ENCODE measurements around the gene EEF1AKMT3.
A peak's percentile ranks its signal among the peaks of the same experiment; 100 is the strongest.

EEF1AKMT3 gene

DNA sequence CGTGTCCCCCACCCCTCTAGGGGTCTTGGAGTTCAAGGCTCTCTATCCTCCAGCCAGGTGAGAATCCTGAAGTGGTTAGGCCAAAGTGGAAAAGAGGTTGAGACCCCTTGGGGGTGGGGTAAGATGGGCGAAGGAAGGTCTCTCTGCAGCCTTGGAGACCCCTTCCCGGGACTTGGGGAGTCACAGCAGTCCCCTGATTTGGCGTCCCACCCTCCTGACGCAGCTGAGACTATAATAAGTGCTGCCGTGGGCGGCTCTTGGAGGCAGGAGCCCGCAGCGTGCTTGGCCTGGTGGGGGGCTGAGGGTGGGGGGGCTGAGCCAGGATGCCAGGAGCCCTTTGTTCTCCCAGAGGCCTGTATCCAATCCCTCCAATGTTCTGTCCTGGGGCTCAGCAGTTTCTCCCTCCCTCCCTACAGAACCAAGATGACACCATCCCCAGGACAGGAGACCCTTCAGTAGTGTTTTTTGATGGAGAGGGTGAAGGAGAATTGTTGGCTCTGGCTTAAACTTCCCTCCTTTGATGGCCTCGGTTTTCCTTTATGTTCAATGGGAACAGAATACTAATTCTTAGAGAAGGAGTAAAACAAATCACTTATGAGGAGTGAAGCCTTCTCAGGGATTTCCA lies 32.4 kb upstream of the EEF1AKMT3 start:
- CTCF ChIA-PET, result interaction anchor here (1.0 to 3.1 kb wide), 6 partner anchors 11 to 46 kb away, joined by 3 to 10 read pairs (median 4); partner anchors contain the start of gene OS9
- H3K9me3 ChIP-seq (ENCODE audit: control extremely low read depth in 1 of 5, control insufficient read depth in 4 of 5, insufficient read depth in 2 of 5, low read depth in 1 of 5, low read length in 4 of 5), result no peaks in the 10 kb centered on the region
- POLR2A ChIA-PET, result interaction anchor here (1.6 kb wide), 1 partner anchor 9 kb away, joined by 7 read pairs; no protein-coding TSS in a partner anchor
- peaks cover 18 to 49% (median 43%) of the 10 kb centered on the region in 4 experiments for H3K4me1 ChIP-seq (ENCODE audit: control extremely low read depth in 1 of 4, control insufficient read depth in 4 of 4, insufficient read depth in 4 of 4, low read length in 3 of 4)
- peaks cover 0 to 35% (median 15%) of the 10 kb centered on the region in 4 experiments for H3K36me3 ChIP-seq (ENCODE audit: control insufficient read depth in 4 of 4, insufficient read depth in 4 of 4, low read length in 3 of 4)
- DNase-seq, result no peak
- peak overlapping the region; percentile 78 to 85 for H3K27ac ChIP-seq (ENCODE audit: insufficient read depth in 1 of 2, low read depth in 1 of 2, low read length in 2 of 2, poor library complexity in 1 of 2, severe bottlenecking in 2 of 2)
- no peaks in the 10 kb centered on the region for H3K27me3 ChIP-seq (replicated peaks in 2 of 5; ENCODE audit: control insufficient read depth in 4 of 5, insufficient read depth in 5 of 5, low read length in 4 of 5)
- WGBS (ENCODE audit: insufficient coverage), result 83% methylated on average over 2 of the region's 10 CpGs
- peak overlapping the region in 3 of 7 experiments; percentile 80 to 87 (median 83) for H3K4me3 ChIP-seq (ENCODE audit: control insufficient read depth in 1 of 7, extremely low read depth in 1 of 7, insufficient read depth in 4 of 7, low read depth in 2 of 7, low read length in 6 of 7)

DNA sequence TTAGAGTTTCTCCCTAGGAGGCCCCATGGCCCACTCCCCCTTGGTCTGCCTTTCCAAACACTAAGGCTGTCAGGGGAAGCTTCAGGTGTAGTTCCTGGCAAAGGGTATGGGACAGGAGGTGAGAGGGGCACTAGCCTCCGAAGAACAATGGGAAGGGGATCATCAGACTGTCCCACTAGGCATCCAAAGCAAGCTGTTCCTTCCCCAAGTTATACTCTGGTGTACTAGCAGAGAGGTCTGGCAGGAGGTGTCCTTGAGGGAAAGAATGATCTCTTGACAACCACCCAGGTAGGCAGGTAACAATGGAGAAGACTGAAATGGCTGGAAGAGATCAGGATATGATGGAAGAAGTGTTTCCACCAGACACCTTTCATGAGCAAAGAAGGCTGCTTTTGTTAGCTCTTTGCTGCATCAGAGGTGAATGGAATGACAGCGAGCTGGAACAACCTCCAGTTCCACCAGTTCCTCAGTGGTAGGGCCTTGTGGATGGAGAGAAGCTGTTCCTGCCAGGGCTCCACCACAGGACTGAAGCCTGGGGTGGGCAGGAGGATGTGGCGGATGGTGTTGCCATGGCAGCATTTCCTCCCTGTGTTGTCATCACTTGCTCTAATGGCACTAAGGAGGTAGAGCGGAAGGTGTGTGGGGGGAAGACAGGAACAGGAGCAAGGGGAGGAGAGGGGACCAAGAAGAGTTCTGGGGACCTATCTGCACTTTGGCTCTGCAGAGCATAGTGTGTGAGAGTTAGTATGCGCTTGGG lies 31.6 kb upstream of the EEF1AKMT3 start:
- ChIA-PET CTCF (interaction anchor here (0.8 to 2.6 kb wide), 13 partner anchors 8 to 158 kb away, joined by 3 to 11 read pairs (median 4); partner anchors contain the start of genes CYP27B1 and OS9), POLR2A (interaction anchor here (0.5 to 1.6 kb wide), 3 partner anchors 10 to 44 kb away, joined by 3 to 7 read pairs (median 4); no protein-coding TSS in a partner anchor)
- Histone ChIP-seq H3K4me1 (ENCODE audit: control extremely low read depth in 1 of 4, control insufficient read depth in 4 of 4, insufficient read depth in 4 of 4, low read length in 3 of 4) (peaks cover 18 to 57% (median 51%) of the 10 kb centered on the region in 4 experiments), H3K27me3 (replicated peaks in 2 of 5; ENCODE audit: control insufficient read depth in 4 of 5, insufficient read depth in 5 of 5, low read length in 4 of 5) (no peaks in the 10 kb centered on the region), H3K9me3 (ENCODE audit: control extremely low read depth in 1 of 5, control insufficient read depth in 4 of 5, insufficient read depth in 2 of 5, low read depth in 1 of 5, low read length in 4 of 5) (no peaks in the 10 kb centered on the region), H3K36me3 (ENCODE audit: control insufficient read depth in 4 of 4, insufficient read depth in 4 of 4, low read length in 3 of 4) (peaks cover 0 to 28% (median 10%) of the 10 kb centered on the region in 4 experiments), H3K4me3 (ENCODE audit: control insufficient read depth in 1 of 7, extremely low read depth in 1 of 7, insufficient read depth in 4 of 7, low read depth in 2 of 7, low read length in 6 of 7) (peak overlapping the region in 6 of 7 experiments; percentile 66 to 87 (median 76)), H3K27ac (ENCODE audit: insufficient read depth in 1 of 2, low read depth in 1 of 2, low read length in 2 of 2, poor library complexity in 1 of 2, severe bottlenecking in 2 of 2) (peak overlapping the region; percentile 78 to 85)
- peak; percentile 92 to 96 (median 96) for DNase-seq
- WGBS (ENCODE audit: insufficient coverage), result 20% methylated on average over 5 of the region's 5 CpGs

DNA sequence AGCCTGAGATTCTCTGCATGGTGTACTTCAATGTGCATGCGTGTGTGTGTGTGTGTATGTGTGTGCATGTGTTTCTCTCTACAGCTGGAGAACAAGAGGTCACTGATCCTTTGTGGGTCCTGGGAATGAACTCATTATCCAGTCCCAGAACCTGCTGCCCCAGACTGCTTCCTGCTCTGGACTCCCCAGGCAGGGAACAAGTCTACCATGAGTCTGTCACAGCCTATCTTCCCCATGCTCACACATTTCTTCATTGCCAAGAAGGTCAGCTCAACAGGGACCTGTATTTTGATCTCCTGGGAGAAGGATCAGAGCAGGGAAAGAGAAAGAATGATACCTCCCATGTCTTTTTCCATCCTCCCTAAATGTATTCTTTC lies 31.0 kb upstream of the EEF1AKMT3 start:
- WGBS (ENCODE audit: insufficient coverage), result no CpG with 5 or more reads among the region's 1 CpG
- DNase-seq, result no peak
- no peaks in the 10 kb centered on the region for H3K9me3 ChIP-seq (ENCODE audit: control extremely low read depth in 1 of 5, control insufficient read depth in 4 of 5, insufficient read depth in 2 of 5, low read depth in 1 of 5, low read length in 4 of 5)
- CTCF ChIA-PET, result interaction anchor here (0.8 to 2.6 kb wide), 15 partner anchors 9 to 159 kb away, joined by 3 to 11 read pairs (median 4); partner anchors contain the start of genes CYP27B1 and OS9
- H3K36me3 ChIP-seq (ENCODE audit: control insufficient read depth in 4 of 4, insufficient read depth in 4 of 4, low read length in 3 of 4), result peaks cover 0 to 30% (median 11%) of the 10 kb centered on the region in 4 experiments
- peak overlapping the region; percentile 65 to 85 for H3K27ac ChIP-seq (ENCODE audit: insufficient read depth in 1 of 2, low read depth in 1 of 2, low read length in 2 of 2, poor library complexity in 1 of 2, severe bottlenecking in 2 of 2)
- peak overlapping the region; percentile 31 to 87 (median 72) for H3K4me3 ChIP-seq (ENCODE audit: control insufficient read depth in 1 of 7, extremely low read depth in 1 of 7, insufficient read depth in 4 of 7, low read depth in 2 of 7, low read length in 6 of 7)
- peaks cover 18 to 59% (median 52%) of the 10 kb centered on the region in 4 experiments for H3K4me1 ChIP-seq (ENCODE audit: control extremely low read depth in 1 of 4, control insufficient read depth in 4 of 4, insufficient read depth in 4 of 4, low read length in 3 of 4)
- POLR2A ChIA-PET, result interaction anchor here (0.5 to 1.6 kb wide), 6 partner anchors 9 to 223 kb away, joined by 3 to 7 read pairs (median 4); partner anchors contain the start of gene CDK4
- no peaks in the 10 kb centered on the region for H3K27me3 ChIP-seq (replicated peaks in 2 of 5; ENCODE audit: control insufficient read depth in 4 of 5, insufficient read depth in 5 of 5, low read length in 4 of 5)

DNA sequence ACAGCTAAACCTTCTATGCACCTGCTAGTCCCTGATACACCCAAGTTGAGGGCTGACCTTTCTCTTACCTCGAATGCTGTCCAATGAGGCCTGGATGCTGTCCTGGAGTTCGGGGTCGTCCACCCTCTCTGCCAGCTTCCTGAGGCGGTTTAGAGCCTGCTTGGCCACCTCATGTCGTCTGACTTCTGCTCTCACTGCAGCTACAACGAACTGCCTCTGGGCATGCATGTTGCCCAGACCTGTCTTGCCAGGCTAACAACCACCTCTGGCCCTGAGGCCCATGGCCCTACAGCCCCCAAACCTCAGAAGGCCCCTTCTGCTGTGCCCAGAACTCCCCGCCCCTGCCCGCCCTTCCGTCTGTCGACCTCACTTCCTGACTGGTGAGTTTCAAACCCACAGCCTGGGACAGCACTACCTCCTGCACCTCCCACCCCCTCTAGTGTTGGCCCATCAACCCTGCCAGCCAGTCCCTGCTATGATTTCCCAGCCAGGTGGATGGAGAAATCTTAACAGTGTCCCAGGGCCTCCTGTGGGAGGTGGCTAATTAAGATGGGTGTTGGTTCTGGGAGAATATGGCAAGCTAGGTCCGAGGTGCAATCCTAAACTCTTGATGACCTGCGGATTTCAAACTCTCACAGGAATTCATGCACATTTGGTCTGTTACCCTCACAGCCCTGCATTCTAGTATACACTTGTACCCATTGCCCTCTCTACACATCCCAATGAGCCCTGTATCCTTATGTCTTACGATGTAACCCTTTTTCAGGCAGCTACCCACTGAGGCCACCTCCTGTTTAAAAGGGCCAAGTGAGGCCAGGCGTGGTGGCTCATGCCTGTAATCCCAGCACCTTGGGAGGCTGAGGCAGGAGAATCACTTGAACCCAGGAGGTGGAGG lies 30.3 kb upstream of the EEF1AKMT3 start:
- peak overlapping the region; percentile 31 to 87 (median 72) for H3K4me3 ChIP-seq (ENCODE audit: control insufficient read depth in 1 of 7, extremely low read depth in 1 of 7, insufficient read depth in 4 of 7, low read depth in 2 of 7, low read length in 6 of 7)
- peak overlapping the region; percentile 65 to 85 for H3K27ac ChIP-seq (ENCODE audit: insufficient read depth in 1 of 2, low read depth in 1 of 2, low read length in 2 of 2, poor library complexity in 1 of 2, severe bottlenecking in 2 of 2)
- POLR2A ChIA-PET, result interaction anchor here (0.6 to 1.1 kb wide), 5 partner anchors 8 to 439 kb away, joined by 3 to 5 read pairs (median 4); partner anchors contain the start of gene CDK4
- CTCF ChIA-PET, result interaction anchor here (1.0 to 2.6 kb wide), 13 partner anchors 8 to 160 kb away, joined by 3 to 11 read pairs (median 6); partner anchors contain the start of gene CYP27B1
- H3K36me3 ChIP-seq (ENCODE audit: control insufficient read depth in 4 of 4, insufficient read depth in 4 of 4, low read length in 3 of 4), result peaks cover 0 to 30% (median 12%) of the 10 kb centered on the region in 4 experiments
- WGBS (ENCODE audit: insufficient coverage), result 14% methylated on average over 13 of the region's 14 CpGs
- H3K27me3 ChIP-seq (replicated peaks in 2 of 5; ENCODE audit: control insufficient read depth in 4 of 5, insufficient read depth in 5 of 5, low read length in 4 of 5), result no peaks in the 10 kb centered on the region
- peak; percentile 83 to 90 (median 87) for DNase-seq
- no peaks in the 10 kb centered on the region for H3K9me3 ChIP-seq (ENCODE audit: control extremely low read depth in 1 of 5, control insufficient read depth in 4 of 5, insufficient read depth in 2 of 5, low read depth in 1 of 5, low read length in 4 of 5)
- H3K4me1 ChIP-seq (ENCODE audit: control extremely low read depth in 1 of 4, control insufficient read depth in 4 of 4, insufficient read depth in 4 of 4, low read length in 3 of 4), result peaks cover 18 to 59% (median 52%) of the 10 kb centered on the region in 4 experiments

DNA sequence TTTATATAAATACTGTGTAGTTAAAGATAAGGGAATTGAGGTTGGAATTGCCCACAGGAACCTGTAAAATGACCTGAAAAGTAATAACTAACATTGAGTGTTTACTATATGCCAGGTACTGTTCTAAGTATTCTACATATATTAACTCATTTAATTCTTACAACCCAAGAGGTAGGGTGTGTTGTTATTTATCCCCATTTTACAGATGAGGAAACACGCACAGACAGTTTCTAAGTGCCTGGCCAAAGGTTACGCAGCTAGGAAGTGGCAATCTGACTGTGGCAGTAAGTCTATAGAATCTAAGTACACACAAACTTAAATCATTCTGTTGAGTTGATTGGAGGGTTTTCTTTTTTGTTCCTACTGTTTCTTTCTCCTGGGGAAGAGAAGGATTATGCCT lies 28.6 kb upstream of the EEF1AKMT3 start:
- ChIA-PET CTCF (interaction anchor here (0.6 to 2.9 kb wide), 3 partner anchors 9 to 36 kb away, joined by 3 to 11 read pairs (median 6); no protein-coding TSS in a partner anchor), POLR2A (interaction anchor here (1.0 kb wide), 1 partner anchor 16 kb away, joined by 3 read pairs; no protein-coding TSS in a partner anchor)
- WGBS (ENCODE audit: insufficient coverage), result no CpG with 5 or more reads among the region's 2 CpGs
- Histone ChIP-seq H3K27me3 (replicated peaks in 2 of 5; ENCODE audit: control insufficient read depth in 4 of 5, insufficient read depth in 5 of 5, low read length in 4 of 5) (no peaks in the 10 kb centered on the region), H3K27ac (ENCODE audit: insufficient read depth in 1 of 2, low read depth in 1 of 2, low read length in 2 of 2, poor library complexity in 1 of 2, severe bottlenecking in 2 of 2) (peak overlapping the region; percentile 95 to 98), H3K4me3 (ENCODE audit: control insufficient read depth in 1 of 7, extremely low read depth in 1 of 7, insufficient read depth in 4 of 7, low read depth in 2 of 7, low read length in 6 of 7) (peak overlapping the region in 5 of 7 experiments; percentile 79 to 99 (median 86)), H3K9me3 (ENCODE audit: control extremely low read depth in 1 of 5, control insufficient read depth in 4 of 5, insufficient read depth in 2 of 5, low read depth in 1 of 5, low read length in 4 of 5) (no peaks in the 10 kb centered on the region), H3K4me1 (ENCODE audit: control extremely low read depth in 1 of 4, control insufficient read depth in 4 of 4, insufficient read depth in 4 of 4, low read length in 3 of 4) (peaks cover 18 to 59% (median 52%) of the 10 kb centered on the region in 4 experiments), H3K36me3 (ENCODE audit: control insufficient read depth in 4 of 4, insufficient read depth in 4 of 4, low read length in 3 of 4) (peaks cover 0 to 35% (median 19%) of the 10 kb centered on the region in 4 experiments)
- DNase-seq, result peak in 1 of 3 donors; percentile 35

All from common myeloid progenitor, CD34-positive (primary cell).